Activated CD4-positive, alpha-beta memory T cell treated with anti-CD3 and anti-CD28 coated beads, Interleukin-2, amount 10 ng/mL, durations not matched to agents 7 days and 5 days (primary cell): ENCODE data around the gene TREML2. TPM values are rescaled to one million over a fixed set of nuclear protein-coding genes. Genes with fewer than 3 reads are reported as not detected.

Experiments used
- CTCF ChIA-PET: fragments of 350-600 bp; sonication (Branson Sonifier 250); formaldehyde crosslinking; loops from one replicate; lab custom pipeline; 2021; ENCODE audit warnings: antibody characterized with exemption, inconsistent platforms; lab: Charles Lee
- POLR2A ChIA-PET: fragments of 350-600 bp; sonication (Branson Sonifier 250); formaldehyde crosslinking; loops from one replicate; lab custom pipeline; 2021; ENCODE audit warnings: antibody characterized with exemption; lab: Charles Lee
- DNase-seq: peaks from one replicate; pipeline ENCODE4 v3.0.0-alpha.2; 2020
- H3K27ac Mint-ChIP-seq: one replicate; pipeline ENCODE4 v1.8.0; 2021; ENCODE audit warnings: mild to moderate bottlenecking, mixed read lengths
- H3K27me3 Mint-ChIP-seq: one replicate; pipeline ENCODE4 v1.8.0; 2021; ENCODE audit warnings: mixed read lengths
- H3K36me3 Mint-ChIP-seq: one replicate; pipeline ENCODE4 v1.8.0; 2021; ENCODE audit warnings: low read depth, mixed read lengths
- H3K4me1 Mint-ChIP-seq: one replicate; pipeline ENCODE4 v1.8.0; 2021; ENCODE audit warnings: mixed read lengths
- H3K4me3 Mint-ChIP-seq: one replicate; pipeline ENCODE4 v1.8.0; 2021; ENCODE audit warnings: mild to moderate bottlenecking, mixed read lengths
- H3K9me3 Mint-ChIP-seq: one replicate; pipeline ENCODE4 v1.8.0; 2021; ENCODE audit warnings: mixed read lengths
- total RNA-seq, 2 experiments: library from RNA; stranded (reverse); gene quantifications; one replicate each; pipeline ENCODE4 v1.2.3, GENCODE V29; 2021

TREML2 gene
- total RNA-seq, 2 experiments from 2014 or later, result 19.2 to 21.5 TPM

GRCh38 chr6:41153451-41153850 is 47.5 kb downstream of the TREML2 start:
- ChIA-PET CTCF (interaction anchor here (1.5 kb wide), 1 partner anchor 29 kb away, joined by 6 read pairs; no protein-coding TSS in a partner anchor), POLR2A (no interaction called here)
- no peak for DNase-seq
- Mint-ChIP-seq H3K27me3 (peaks cover 10% of the 10 kb centered on the region), H3K4me1 (peaks cover 5% of the 10 kb centered on the region), H3K27ac (no peak overlapping the region), H3K9me3 (no peaks in the 10 kb centered on the region), H3K36me3 (no peaks in the 10 kb centered on the region), H3K4me3 (no peak overlapping the region)

GRCh38 chr6:41150671-41151070 is 50.3 kb downstream of the TREML2 start:
- peaks cover 24% of the 10 kb centered on the region for H3K4me1 Mint-ChIP-seq
- no peak overlapping the region for H3K4me3 Mint-ChIP-seq
- no peak overlapping the region for H3K27ac Mint-ChIP-seq
- H3K9me3 Mint-ChIP-seq, result no peaks in the 10 kb centered on the region
- POLR2A ChIA-PET, result interaction anchor here (1.3 kb wide), 1 partner anchor 10 kb away, joined by 3 read pairs; no protein-coding TSS in a partner anchor
- no peak for DNase-seq
- peaks cover 6% of the 10 kb centered on the region for H3K27me3 Mint-ChIP-seq
- no peaks in the 10 kb centered on the region for H3K36me3 Mint-ChIP-seq
- CTCF ChIA-PET, result no interaction called here

- CTCF ChIA-PET, result interaction anchor here (1.1 kb wide), 1 partner anchor 19 kb away, joined by 3 read pairs; no protein-coding TSS in a partner anchor
- Mint-ChIP-seq H3K27ac (peak overlapping the region; percentile 16), H3K36me3 (peaks cover 6% of the 10 kb centered on the region), H3K9me3 (no peaks in the 10 kb centered on the region), H3K4me1 (peaks cover 24% of the 10 kb centered on the region), H3K27me3 (no peaks in the 10 kb centered on the region), H3K4me3 (peak overlapping the region; percentile 6)
- POLR2A ChIA-PET, result no interaction called here
- no peak for DNase-seq
Measured at GRCh38 chr6:41147917-41148316, 53.0 kb downstream of the TREML2 start.

Other genes starting within 250 kb of the TREML2 start
- 1 to 10 TPM; 1.6 to 2.3 TPM for gene UNC5CL, start 161.9 kb downstream of the TREML2 start, total RNA-seq
- gene TSPO2, start 158.7 kb downstream of the TREML2 start, total RNA-seq, result not detected
- gene APOBEC2, start 147.9 kb downstream of the TREML2 start, total RNA-seq, result not detected
- gene OARD1, start 128.8 kb downstream of the TREML2 start, total RNA-seq, result 10 to 100 TPM; 34.3 to 37.2 TPM
- 10 to 100 TPM; 26.2 to 29.8 TPM for gene NFYA, start 128.2 kb downstream of the TREML2 start, total RNA-seq
- gene TREML1, start 46.8 kb downstream of the TREML2 start, total RNA-seq, result not detected
- gene TREM2, start 38.0 kb downstream of the TREML2 start, total RNA-seq, result not detected
- gene TREML4, start 27.2 kb upstream of the TREML2 start, total RNA-seq, result not detected
- gene TREM1, start 85.5 kb upstream of the TREML2 start, total RNA-seq, result not detected
- not detected for gene NCR2, start 134.5 kb upstream of the TREML2 start, total RNA-seq